ENCODE measurements around the gene HSD11B1L.
"Not testable (repeated sequence)": the region's sequence is repeated elsewhere in the genome, so short reads cannot be mapped to it uniquely, and the experiment has no call there.

The HSD11B1L gene

GRCh38 chr19:5688262-5688881, 7.5 kb downstream of the HSD11B1L start:
- not testable (repeated sequence) for DNase-seq

- peak; percentile 45 for DNase-seq
These were observed 9.5 kb downstream of the HSD11B1L start, which contains the start of gene RPL36 for GRCh38 chr19:5690125-5690954. RPL36 (plus strand) TSS chr19:5690295; CDS start chr19:5690508, 213 bp downstream.

GRCh38 chr19:5690955-5691821, 10.4 kb downstream of the HSD11B1L start:
- no peak for DNase-seq

GRCh38 chr19:5691822-5692722, 11.2 kb downstream of the HSD11B1L start:
- no peak for DNase-seq

- DNase-seq = no peak
These were observed 11.9 kb downstream of the HSD11B1L start for GRCh38 chr19:5692723-5693194.

- DNase-seq = no peak
These were observed 12.7 kb downstream of the HSD11B1L start for GRCh38 chr19:5693195-5694166.

- no peak for DNase-seq
These were observed 13.5 kb downstream of the HSD11B1L start for GRCh38 chr19:5694167-5694955.

GRCh38 chr19:5694956-5695648, 14.3 kb downstream of the HSD11B1L start:
- DNase-seq = no peak

GRCh38 chr19:5695649-5696195, 14.9 kb downstream of the HSD11B1L start:
- no peak for DNase-seq

GRCh38 chr19:5696196-5697021, 15.6 kb downstream of the HSD11B1L start:
- DNase-seq = no peak

- DNase-seq = no peak
These were observed 16.4 kb downstream of the HSD11B1L start for GRCh38 chr19:5697022-5697889.

GRCh38 chr19:5697890-5698634, 17.2 kb downstream of the HSD11B1L start:
- no peak for DNase-seq

- no peak for DNase-seq
These were observed 18.0 kb downstream of the HSD11B1L start for GRCh38 chr19:5698635-5699422.

- no peak for DNase-seq
These were observed 19.7 kb downstream of the HSD11B1L start for GRCh38 chr19:5700455-5701092.

GRCh38 chr19:5702053-5702410, 21.2 kb downstream of the HSD11B1L start:
- not testable (repeated sequence) for DNase-seq

Data from NCI-H187 treated with DMSO at 0.1 percent for 48 hours (cell line).